GM18868 (cell line): Measurements from ENCODE around the gene PET100.

Experiments
- ATAC-seq: cut with Tn5 transposase; IDR thresholded peaks from one replicate; pipeline ENCODE4 v1.9.1; 2021; ENCODE audit warnings: mild to moderate bottlenecking, moderate library complexity; ENCODE audit not compliant: unreplicated experiment

The PET100 gene

GRCh38 chr19:7647156-7647555 is 17.6 kb downstream of the PET100 start:
- no peak for ATAC-seq

DNA sequence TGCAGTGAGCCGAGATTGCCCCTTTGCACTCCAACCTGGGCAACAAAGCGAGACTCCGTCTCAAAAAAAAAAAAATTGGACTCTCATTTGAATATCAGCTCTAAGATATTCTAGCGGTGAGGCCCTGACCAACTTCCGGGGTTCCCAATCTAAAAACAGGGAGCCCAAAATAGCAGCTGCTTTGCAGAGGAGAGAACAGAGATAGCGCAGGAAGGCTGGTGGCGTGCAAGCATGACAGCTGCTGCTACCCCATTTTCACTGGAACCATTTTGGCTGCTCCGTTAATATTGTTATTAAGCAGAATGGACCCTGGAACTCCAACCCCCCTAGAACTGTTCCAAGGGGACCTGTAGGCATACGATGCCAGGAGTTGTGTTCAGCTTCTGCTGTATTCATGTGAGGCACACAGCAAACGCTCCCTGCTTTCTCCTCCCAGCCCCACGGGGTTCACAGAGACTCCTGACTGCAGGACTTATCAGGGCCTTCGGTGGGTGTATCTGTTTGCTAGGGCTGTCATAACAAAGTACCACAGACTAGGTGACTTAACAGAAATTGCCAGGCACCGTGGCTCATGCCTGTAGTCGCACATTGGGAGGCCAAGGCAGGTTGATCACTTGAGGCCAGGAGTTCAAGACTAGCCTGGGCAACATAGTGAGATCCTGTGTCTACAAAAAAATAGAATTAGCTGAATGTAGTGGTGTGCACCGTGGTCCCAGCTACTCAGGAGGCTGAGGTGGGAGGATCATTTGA is 18.8 kb downstream of the PET100 start:
- no peak for ATAC-seq

- no peak for ATAC-seq
Measured at GRCh38 chr19:7650148-7650547, 20.6 kb downstream of the PET100 start.

DNA sequence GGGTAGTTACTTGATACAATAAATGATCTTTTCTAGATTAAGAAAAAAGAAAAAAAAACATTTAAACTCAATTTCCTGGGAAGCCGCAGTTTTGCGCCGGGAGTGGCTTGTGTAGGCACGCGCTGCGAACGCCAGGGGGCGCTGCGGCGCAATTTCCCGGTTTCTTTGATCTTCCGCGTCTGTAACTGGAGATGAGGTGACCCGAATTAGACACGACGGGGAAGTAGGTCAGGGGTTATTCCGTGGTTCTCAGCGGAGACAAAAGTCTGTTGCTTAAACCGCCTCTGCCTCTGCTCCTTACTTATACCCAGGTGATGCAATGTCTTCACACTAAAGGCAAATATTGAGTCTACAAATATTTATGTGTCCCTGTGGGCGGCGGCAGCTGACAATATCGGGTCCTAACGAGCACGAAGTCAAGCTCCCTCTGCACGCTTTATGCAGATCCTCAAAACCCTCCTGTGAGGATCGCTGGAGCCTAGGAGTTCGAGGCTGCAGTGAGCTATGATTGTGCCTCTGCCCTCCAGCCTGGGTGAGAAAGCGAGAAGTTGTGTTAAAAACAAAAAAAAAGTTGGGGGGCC is 22.6 kb downstream of the PET100 start:
- no peak for ATAC-seq

DNA sequence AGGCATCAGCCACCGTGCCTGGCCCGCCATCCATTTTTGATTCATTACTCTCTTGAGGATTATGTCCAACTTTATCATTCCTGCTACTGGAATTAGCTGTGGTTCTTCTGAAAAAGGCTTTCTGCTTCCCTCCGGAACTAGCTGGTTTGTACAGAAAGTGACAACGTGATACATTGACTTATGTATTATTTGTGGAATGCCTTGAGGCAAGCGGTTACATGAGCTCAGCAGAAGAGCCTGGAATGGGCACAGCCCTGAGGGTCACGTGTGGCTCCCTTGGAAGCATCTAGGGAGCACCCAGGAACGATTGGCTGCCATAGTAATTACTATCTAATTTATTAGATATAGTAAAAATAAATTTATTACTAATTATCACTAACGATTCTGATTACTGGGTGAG is 24.8 kb downstream of the PET100 start:
- no peak for ATAC-seq

GRCh38 chr19:7655581-7655980 is 26.0 kb downstream of the PET100 start:
- no peak for ATAC-seq

GRCh38 chr19:7657131-7657751 is 27.6 kb downstream of the PET100 start:
- ATAC-seq: no peak

DNA sequence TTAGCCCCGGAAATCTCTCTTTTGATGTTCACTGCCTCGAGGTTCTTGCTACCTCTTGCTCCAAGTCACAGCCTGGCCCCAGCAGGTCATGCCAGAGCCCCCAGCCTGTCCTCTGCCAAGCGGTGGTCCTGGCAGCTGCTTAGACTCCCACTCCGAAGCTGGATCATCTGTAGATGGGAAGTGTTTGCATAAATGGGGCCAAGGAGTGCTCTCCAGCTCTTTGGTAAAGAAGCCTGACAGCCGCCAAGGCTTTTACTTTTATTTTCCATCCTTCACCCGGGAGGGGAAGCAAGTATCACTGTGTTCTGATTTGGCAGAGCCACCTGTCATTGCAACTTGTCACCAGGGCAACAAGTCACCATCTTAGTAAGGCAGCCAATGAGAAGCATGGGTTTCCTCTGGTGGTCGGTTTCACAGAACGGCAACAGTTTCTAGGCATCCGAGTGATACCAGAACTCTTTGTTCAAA is 28.7 kb downstream of the PET100 start:
- ATAC-seq: peak; percentile 61

DNA sequence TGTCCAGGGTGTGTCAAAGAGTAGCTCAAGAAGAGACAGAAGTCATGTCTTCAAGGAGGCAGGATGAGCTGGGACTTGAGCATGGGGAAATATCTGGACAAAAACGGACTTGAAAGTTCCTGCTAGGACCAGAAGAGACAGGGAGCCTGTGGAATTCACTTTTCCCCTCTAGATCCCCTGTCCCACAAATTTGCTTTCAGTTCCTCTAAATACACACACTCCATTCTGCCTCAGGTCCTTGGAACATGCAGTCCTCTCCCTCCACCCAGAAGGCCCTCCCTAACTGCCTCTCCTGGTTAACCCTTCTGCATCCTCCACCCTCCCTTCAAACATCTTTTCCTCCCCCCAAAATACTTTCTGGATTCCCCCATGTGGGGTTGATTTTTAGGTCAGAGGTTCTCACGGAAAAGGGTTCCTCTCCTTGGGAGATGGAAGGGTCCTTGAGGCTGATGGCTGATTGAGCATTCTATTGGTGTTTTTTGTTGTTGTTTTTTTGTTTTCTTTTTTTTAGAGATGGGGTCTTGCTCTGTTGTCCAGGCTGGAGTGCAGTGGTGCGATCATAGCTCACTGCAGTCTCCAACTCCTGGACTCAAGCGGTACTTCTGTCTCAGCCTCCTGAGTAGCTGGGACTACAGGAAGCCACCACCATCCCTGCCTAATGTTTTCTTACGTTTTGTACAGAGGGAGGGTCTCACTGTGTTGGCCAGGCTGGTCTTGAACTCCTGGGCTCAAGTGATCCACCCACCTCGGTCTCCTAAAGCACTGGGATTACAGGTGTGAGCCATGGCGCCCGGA is 32.3 kb downstream of the PET100 start:
- no peak for ATAC-seq

DNA sequence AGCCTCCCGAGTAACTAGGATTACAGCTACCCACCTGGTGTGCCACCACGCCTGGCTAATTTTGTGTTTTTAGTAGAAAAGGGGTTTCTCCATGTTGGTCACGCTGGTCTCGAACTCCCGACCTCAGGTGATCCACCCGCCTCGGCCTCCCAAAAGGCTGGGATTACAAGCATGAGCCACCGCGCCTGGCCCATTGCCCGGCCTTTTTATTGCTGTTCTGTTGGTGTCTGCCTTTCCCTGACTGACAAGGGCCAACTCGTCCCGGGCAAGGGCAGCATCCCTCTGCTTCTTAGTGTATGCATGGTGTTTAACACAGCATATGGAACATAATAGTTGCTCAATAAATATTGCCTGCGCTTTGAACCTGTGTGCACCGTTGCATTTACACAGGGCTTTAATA is 33.1 kb downstream of the PET100 start:
- ATAC-seq: no peak

DNA sequence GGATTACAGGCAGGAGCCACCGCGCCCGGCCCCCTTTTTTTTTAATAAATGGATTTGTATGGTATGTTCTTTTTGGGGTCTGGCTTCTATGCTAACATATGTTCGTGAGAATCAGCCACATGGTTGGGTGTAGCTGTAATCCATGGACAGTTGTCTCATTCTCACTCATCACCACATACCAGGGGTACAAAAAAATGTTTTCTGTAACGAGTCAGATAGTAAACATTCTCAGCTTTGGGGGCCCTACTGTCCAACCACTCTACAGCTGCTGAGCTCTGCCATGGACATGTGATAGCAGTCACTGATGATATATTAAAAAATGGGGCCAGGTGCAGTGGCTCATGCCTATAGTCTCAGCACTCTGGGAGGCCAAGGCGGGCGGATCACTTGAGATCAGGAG is 34.1 kb downstream of the PET100 start:
- ATAC-seq: no peak

DNA sequence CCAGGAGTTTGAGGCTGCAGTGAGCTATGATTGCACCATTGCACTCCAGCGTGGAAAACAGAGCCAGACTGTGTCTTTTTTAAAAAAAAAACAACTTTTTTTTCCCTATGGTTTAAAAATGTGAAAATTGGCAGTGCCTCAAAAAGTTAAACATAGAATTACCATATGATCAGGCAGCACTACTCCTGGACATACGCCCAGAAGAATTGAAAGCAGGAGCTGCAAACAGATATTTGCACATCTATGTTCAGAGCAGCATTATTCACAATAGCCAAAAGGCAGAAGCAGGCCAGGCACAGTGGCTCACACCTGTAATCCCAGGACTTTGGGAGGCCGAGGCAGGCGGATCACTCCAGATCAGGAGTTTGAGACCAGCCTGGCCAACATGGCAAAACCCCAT is 35.5 kb downstream of the PET100 start:
- ATAC-seq: no peak

- ATAC-seq: no peak
Measured at GRCh38 chr19:7668842-7669241, 39.2 kb downstream of the PET100 start, which contains the start of gene RETN. RETN (plus strand) TSS chr19:7669049; CDS start chr19:7669327, 278 bp downstream.

DNA sequence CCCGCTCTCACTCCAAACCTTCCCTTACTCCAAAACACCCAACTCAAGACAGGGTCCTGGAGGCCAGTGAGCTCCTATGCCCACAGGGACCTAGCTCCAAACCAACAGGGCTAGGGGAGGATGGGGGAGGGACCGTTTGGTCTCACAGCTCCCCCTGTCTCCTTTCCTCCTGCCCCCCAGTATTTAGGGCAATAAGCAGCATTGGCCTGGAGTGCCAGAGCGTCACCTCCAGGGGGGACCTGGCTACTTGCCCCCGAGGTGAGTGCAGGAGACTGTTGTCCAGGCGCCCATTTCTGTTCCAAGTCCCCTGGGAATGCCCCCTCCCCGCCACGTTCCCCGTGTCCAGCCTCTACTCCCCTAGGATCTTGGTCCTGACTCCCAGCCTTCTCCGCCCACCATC is 40.0 kb downstream of the PET100 start:
- no peak for ATAC-seq

GRCh38 chr19:7670150-7670783 is 40.7 kb downstream of the PET100 start:
- ATAC-seq: no peak

DNA sequence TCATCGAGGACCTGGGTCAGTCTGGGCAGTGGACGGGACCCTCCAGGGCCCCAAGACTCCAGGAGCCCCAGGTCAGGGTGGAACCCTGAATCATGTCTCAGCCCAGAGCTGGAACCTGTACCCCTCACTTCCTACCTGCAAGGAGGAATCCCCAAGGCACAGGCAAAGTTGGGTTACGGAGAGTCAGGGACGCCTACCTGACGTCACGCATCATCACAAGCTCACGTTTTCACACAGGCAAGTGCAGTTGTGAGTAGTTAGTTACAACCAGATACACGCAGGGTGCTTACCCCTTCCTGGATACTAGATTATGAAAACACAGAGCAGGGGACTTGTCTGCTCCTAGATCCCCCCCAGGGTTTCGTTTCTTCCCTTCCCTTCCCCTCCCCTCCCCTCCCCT is 41.2 kb downstream of the PET100 start:
- ATAC-seq: no peak

DNA sequence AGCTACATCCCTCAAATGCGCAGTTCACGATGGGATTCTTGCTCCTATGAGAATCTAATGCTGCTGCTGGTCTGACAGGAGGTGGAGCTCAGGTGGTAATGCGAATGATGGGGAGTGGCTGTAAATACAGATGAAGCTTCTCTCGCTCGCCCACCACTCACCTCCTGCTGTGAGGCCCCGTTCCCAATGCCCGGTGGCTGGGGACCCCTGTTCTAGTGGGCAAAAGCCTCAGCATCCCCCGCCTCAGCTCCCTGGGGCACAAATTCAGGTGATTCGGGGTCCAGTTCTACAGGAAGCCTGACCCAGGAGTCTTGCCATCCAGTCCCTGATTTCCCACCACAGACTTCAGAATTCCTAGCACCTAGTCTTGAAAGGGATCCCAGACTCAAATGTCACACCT is 42.9 kb downstream of the PET100 start:
- no peak for ATAC-seq

GRCh38 chr19:7674010-7675005 is 44.7 kb downstream of the PET100 start:
- ATAC-seq: no peak

GRCh38 chr19:7676376-7676775 is 46.8 kb downstream of the PET100 start:
- no peak for ATAC-seq

- no peak for ATAC-seq
Measured at GRCh38 chr19:7676854-7677253, 47.3 kb downstream of the PET100 start, which contains the start of gene MCEMP1. MCEMP1 (plus strand) TSS chr19:7677090; CDS start chr19:7677121, 31 bp downstream.
